GM19397 (cell line): ENCODE data around the gene GLT8D2.

Source experiments
- ATAC-seq: cut with Tn5 transposase; IDR thresholded peaks from one replicate; pipeline ENCODE4 v1.9.1; 2021; ENCODE audit warnings: mild to moderate bottlenecking, moderate library complexity; ENCODE audit not compliant: unreplicated experiment

GLT8D2 gene

DNA sequence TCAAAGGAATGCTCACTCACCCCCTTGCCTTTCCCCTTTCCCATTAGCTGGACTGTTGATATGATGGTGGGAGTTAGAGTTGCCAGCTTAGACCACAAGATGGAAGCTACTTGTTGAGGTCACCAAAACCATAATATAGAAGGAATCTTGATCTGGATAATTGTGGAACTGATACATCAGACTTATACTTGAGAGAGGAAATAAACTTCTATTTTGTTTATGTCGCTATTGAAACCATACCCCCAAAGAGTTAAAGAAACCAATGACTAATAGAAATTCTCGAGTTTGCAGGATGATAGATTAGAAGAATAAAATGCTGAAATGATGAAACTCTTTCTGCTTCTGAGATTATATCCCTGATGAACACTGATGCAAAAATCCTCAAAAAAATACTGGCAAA lies 46.4 kb downstream of the GLT8D2 start:
- ATAC-seq = no peak

DNA sequence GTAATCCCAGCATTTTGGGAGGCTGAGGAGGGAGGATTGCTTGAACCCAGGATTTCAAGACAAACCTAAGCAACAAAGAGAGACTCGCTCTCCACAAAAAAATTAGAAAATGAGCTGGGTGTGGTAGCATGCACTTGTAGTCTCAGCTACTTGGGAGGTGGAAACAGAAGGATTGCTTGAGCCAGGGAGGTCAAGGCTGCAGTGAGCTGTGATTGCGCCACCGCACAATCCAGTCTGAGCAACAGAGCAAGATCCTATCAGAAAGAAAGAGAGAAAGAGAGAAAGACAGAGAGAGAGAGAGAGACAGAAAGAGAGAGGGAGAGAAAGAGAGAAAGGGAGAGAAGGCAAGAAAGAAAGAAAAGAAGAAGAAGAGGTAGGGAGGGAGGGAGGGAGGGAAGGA lies 47.3 kb downstream of the GLT8D2 start:
- ATAC-seq = no peak

DNA sequence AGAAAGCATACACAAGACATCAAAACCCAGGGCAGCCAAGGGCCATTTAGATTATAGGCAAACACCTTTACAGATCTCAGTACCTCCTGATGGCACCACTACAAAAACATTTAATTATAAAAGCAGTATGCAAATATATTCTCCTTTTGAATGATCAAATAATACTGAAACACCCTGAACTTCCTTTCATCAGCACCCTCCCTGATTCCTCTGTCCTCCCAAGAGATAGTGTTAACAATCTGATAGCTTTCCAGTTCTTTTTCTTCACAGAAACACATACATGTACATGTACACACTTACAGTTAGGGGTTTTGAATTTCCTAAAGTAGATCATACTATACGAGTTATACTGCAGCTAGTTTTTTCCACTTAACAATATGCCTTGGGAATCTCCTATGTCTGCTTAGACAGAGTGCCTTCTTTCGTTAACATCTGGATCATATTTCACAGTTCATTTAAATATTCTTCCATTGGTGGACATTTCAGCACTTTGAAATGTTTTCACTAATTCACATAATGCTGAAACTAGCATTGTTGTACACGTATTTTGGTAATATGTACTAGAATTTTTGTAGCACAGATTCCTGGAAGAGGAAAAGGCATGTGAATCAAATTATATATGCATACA lies 49.1 kb downstream of the GLT8D2 start:
- ATAC-seq = no peak

- ATAC-seq = no peak
Observed at GRCh38 chr12:103998976-103999375, 51.0 kb downstream of the GLT8D2 start.

GRCh38 chr12:103997286-103997900 lies 52.6 kb downstream of the GLT8D2 start:
- no peak for ATAC-seq

- ATAC-seq = no peak
Observed at GRCh38 chr12:103996595-103996994, 53.4 kb downstream of the GLT8D2 start.

GRCh38 chr12:103994235-103994634 lies 55.8 kb downstream of the GLT8D2 start:
- no peak for ATAC-seq

DNA sequence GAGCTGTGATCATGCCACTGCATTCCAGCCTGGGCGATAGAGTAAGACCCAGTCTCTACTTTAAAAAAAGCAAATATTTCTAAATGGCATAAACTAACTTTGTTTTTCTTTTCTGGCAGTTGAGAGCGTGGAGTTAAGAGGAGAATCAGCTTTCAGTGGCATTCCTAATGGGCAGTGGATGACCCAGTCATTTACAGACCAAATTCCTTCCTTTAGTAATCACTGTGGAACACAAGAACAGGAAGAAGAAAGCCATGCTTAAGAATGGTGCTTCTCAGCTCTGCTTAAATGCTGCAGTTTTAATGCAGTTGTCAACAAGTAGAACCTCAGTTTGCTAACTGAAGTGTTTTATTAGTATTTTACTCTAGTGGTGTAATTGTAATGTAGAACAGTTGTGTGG lies 63.2 kb downstream of the GLT8D2 start:
- ATAC-seq = no peak

- ATAC-seq = no peak
Observed at GRCh38 chr12:103978384-103978982, 71.5 kb downstream of the GLT8D2 start.

- ATAC-seq = no peak
Observed at GRCh38 chr12:103975368-103975767, 74.6 kb downstream of the GLT8D2 start.

DNA sequence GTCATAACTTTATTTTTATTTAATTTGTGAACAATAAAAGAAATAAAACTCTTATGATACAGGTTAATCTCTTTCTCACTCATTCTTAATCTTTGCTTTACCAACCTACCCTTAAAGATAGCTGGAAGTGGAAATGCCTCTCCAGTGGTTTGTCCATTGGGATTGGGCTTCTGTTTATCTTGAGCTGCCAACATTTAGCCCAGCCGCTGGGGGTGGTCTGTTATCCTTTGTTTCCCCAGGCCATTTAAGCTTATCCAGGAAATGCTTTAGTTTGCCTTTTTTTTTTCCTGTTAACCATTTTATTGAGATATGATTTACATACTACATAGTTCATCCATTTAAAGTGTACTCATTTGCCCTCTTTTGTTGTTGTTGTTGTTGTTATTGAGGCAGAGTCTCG lies 76.1 kb downstream of the GLT8D2 start:
- ATAC-seq = no peak

- ATAC-seq = no peak
Observed at GRCh38 chr12:103969391-103969790, 80.6 kb downstream of the GLT8D2 start.

DNA sequence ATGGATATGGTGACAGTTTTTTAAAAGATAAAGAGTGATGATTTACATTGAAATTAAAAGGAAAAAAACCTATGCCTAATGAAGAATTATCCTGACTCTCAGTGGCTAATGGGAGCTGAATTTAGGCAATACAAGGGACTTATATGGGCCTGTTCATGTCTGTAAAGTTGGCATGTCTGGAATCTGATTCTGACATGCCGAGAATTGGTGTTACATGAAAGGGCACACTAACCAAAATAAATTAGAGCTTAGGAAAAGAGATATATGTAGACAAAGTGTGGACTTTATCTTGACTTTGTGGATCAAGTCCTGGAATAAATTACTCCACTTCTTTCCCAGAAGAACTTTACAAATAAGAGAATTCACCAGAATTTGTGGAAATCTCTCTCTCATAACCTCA lies 83.3 kb downstream of the GLT8D2 start:
- ATAC-seq = no peak

DNA sequence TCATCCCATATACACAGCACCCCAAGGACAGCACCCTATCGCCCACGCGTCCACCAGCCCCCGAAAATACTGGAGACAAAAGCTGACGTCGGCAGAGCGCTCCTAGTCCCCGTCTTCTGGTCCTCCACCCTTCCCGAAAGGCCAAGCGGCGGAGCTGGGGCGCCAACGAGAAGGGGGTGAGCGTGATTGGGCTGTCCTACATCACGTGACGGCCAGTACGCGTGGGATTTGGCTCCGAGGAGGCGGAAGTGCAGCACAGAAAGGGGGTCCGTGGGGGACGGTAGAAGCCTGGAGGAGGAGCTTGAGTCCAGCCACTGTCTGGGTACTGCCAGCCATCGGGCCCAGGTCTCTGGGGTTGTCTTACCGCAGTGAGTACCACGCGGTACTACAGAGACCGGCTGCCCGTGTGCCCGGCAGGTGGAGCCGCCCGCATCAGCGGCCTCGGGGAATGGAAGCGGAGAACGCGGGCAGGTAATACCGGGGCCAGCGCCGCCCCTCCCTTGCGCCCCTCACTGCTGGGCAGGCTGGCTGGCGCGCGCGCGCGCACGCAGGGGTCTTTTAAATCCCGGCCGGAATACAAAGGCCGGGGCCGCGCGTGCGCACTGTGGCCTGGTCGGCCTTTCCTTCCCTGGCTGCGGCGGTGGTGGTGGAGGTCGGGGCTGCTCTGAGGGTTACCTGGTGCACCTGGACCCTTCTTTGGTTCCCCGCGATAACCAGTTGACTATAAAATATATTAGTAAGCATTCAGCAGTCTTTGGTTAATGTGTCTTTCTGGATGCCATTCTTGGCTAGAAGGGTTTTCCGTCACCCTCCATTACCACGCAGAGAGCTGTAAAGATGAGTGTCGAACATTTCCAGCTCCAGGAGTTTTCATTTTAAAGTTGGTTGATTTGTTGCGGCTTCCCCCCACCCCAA lies 84.1 kb downstream of the GLT8D2 start, which contains the start of gene TDG:
TDG (plus strand) TSS at position 283 of the 915 bp plus-strand sequence; CDS start at position 449, 166 bp downstream.
- ATAC-seq = peak; percentile 92

GRCh38 chr12:103965255-103965589 lies 84.8 kb downstream of the GLT8D2 start:
- ATAC-seq = no peak

- ATAC-seq = no peak
Observed at GRCh38 chr12:103964805-103965204, 85.2 kb downstream of the GLT8D2 start.

DNA sequence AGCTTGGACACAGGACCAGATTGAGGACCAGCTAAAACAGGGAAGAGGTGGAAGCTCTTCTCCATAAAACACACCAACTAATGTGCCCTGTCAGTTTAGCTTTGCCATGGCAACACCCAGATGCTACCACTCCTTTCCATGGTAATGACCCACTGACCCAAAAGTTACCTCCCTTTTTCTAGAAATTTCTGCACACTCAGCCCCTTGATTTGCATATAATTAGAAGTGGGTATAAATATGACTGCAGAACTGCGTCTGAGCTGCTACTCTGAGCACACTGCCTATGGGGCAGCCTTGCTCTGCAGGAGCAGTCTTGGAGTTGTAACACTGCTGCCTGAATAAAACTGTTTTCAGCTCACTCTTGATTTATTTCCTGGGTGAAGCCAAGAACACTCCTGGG lies 87.5 kb downstream of the GLT8D2 start:
- ATAC-seq = no peak

DNA sequence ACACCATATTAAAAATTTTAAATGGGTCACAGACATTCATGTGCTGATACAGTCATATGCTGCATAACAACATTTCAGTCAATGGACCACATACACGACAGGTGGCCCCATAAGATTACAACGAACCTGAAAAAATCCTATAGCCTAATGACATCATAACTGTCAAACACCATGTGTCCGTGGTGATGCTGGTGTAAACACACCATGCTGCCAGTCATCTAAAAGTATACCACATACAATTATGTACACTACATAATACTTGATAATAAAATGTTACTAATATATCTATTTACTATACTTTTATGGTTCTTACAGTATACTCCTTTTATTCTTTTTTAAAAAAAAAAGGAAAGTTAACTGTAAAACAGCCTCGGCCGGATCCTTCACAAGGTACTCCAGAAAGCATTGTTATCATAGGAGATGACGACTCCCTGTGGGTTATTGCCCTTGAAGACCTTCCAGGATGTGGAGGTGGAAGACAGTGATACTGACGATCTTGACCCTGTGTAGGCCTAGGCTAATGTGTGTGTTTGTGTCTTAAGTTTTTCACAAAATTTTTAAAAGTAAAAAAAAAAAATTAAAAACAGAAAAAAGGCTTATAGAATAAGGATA lies 89.3 kb downstream of the GLT8D2 start:
- no peak for ATAC-seq

DNA sequence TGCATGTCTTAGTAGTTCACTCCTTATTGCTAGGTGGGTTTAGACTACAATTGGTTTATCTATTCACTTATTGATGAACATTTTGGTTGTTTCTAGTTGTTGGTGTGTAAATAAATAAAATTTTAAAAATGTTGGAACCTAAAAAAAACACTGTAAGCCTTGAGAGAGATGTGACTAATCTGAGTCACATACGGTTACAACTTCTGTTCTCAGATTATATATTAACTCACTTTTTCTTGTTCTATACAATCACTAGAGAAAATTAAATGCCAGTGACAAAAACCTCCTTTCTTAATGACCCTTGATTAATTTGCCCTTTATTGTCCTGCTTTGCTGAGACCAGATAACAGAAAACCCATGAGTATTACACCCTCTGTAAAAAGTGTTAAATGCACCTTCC lies 91.4 kb downstream of the GLT8D2 start:
- ATAC-seq = no peak

DNA sequence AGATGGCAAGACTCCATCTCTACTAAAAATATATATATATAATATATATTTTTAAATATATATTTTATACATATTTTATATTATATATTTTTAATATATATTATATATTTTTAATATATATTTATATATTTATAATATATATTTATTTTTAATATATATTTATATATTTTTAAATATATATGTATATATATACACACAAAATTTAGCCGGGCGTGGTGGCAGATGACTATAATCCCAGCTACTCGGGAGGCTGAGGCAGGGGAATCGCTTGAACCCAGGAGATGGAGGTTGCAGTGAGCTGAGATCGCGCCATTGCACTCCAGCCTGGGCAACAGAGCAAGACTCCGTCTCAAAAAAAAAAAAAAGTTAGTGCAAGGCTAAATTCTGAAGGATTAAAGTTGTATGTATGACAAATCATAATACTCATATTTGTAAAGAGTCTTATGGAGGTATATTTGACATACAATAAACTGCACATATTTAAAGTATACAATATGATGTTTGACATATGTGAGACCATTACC lies 92.1 kb downstream of the GLT8D2 start:
- ATAC-seq = no peak

- peak; percentile 38 for ATAC-seq
Observed at GRCh38 chr12:103956509-103957027, 93.4 kb downstream of the GLT8D2 start.
